Measurements from ENCODE around the gene FAAP100.

- TF ChIP-seq CTCF (conservative IDR thresholded peaks at IDR 0.05; ENCODE audit: low read length) (no peak), EZH2phosphoT487 (IDR thresholded peaks at IDR 0.05; ENCODE audit: borderline replicate concordance) (no peak)
Measured at GRCh38 chr17:81556175-81556691, 4.1 kb upstream of the FAAP100 start.

Data from Loucy (cell line).